Measurements from ENCODE around the gene ERMARD.

Gene ERMARD

GRCh38 chr6:169783971-169784820 lies 32.8 kb downstream of the ERMARD start:
- DNase-seq, result no peak

GRCh38 chr6:169784821-169785340 lies 33.5 kb downstream of the ERMARD start:
- no peak for DNase-seq

GRCh38 chr6:169785566-169785965 lies 34.1 kb downstream of the ERMARD start:
- DNase-seq, result no peak

- DNase-seq, result no peak
These were observed 34.9 kb downstream of the ERMARD start for GRCh38 chr6:169786349-169786748.

GRCh38 chr6:169787797-169788196 lies 36.4 kb downstream of the ERMARD start:
- DNase-seq, result no peak

- DNase-seq, result no peak
These were observed 37.4 kb downstream of the ERMARD start for GRCh38 chr6:169788809-169789145.

- no peak for DNase-seq
These were observed 37.9 kb downstream of the ERMARD start for GRCh38 chr6:169789146-169789943.

GRCh38 chr6:169789944-169790927 lies 38.8 kb downstream of the ERMARD start:
- peak; percentile 76 for DNase-seq

GRCh38 chr6:169791721-169792131 lies 40.3 kb downstream of the ERMARD start:
- no peak for DNase-seq

GRCh38 chr6:169792306-169793015 lies 41.0 kb downstream of the ERMARD start:
- no peak for DNase-seq

- DNase-seq, result no peak
These were observed 42.0 kb downstream of the ERMARD start for GRCh38 chr6:169793408-169793807.

- DNase-seq, result no peak
These were observed 43.1 kb downstream of the ERMARD start for GRCh38 chr6:169794317-169795055.

GRCh38 chr6:169795196-169795595 lies 43.8 kb downstream of the ERMARD start:
- no peak for DNase-seq

GRCh38 chr6:169798764-169799473 lies 47.5 kb downstream of the ERMARD start:
- DNase-seq, result no peak

GRCh38 chr6:169799474-169799926 lies 48.1 kb downstream of the ERMARD start:
- no peak for DNase-seq

- no peak for DNase-seq
These were observed 48.8 kb downstream of the ERMARD start for GRCh38 chr6:169800116-169800667.

- no peak for DNase-seq
These were observed 49.4 kb downstream of the ERMARD start for GRCh38 chr6:169800668-169801395.

GRCh38 chr6:169801396-169802160 lies 50.2 kb downstream of the ERMARD start:
- no peak for DNase-seq

- DNase-seq, result no peak
These were observed 51.4 kb downstream of the ERMARD start for GRCh38 chr6:169802790-169803189.
